ENCODE measurements around the gene FNDC5. TPM values are rescaled to one million over a fixed set of nuclear protein-coding genes. Genes with fewer than 3 reads are reported as not detected.

FNDC5 gene
- total and polyA plus RNA-seq, 5 donors, result 94.5 to 151 (median 106) TPM

DNA sequence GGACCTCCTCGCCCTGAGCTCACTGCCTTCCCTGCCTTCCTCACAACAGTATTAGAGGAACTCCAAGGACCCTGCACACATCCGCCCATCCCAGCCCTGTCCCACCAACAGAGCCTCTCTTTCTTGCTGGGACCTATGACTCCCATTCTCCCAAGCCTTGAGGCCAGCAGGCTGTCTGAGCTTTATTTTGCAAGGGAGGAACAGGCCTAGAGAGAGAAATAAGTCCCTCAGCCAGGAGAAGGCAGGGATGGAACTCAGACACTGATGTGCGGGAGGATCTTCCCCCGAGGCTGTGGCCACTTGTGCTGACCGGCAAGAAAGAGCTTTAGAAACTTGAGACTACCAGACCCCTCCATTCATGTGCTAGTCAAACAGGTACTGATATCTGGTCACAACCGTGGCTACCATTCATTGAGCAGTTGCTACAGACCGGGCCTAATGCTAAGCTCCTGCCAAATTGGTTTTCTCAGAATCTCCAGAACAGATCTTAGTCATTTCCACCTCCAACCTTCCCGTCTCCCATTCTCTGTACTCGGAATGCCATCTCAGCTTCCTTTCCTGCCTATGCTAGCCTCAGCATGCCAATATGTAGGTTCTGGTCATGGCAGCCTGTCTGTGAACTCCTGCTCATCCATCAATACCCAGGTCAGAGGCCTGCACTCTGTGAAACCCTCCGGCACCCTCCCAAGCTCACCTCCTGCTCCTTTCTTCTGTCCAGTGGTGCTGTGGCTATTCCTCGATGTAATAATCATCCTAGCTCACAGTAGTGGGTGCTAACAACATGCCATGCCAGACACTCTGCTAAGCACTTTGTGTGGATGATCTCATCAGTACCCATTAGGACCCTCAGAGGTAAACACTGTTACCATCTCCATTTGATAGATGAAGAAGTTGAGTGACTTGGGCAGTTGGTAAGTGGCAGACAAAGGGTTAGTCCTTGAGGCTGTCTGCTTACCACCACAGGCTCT is 26.7 kb upstream of the FNDC5 start:
- Histone ChIP-seq H3K27me3 (ENCODE audit: control insufficient read depth, insufficient read depth) (no peaks in the 10 kb centered on the region), H3K4me1 (ENCODE audit: control insufficient read depth, insufficient read depth, low read length) (no peaks in the 10 kb centered on the region), H3K9me3 (ENCODE audit: control insufficient read depth, low read length) (no peaks in the 10 kb centered on the region), H3K4me3 (ENCODE audit: low read length) (no peak overlapping the region), H3K27ac (ENCODE audit: low read length) (no peak overlapping the region)
- intact Hi-C loops (cut with DNase I), result no loop called here
- ATAC-seq, result no peak
- 75% methylated on average over 11 of the region's 11 CpGs for WGBS
- no peak for DNase-seq

GRCh38 chr1:32896451-32896850 is 25.7 kb upstream of the FNDC5 start:
- Histone ChIP-seq H3K4me3 (ENCODE audit: low read length) (no peak overlapping the region), H3K27me3 (ENCODE audit: control insufficient read depth, insufficient read depth) (no peaks in the 10 kb centered on the region), H3K27ac (ENCODE audit: low read length) (no peak overlapping the region), H3K9me3 (ENCODE audit: control insufficient read depth, low read length) (no peaks in the 10 kb centered on the region), H3K4me1 (ENCODE audit: control insufficient read depth, insufficient read depth, low read length) (no peaks in the 10 kb centered on the region)
- no peak for ATAC-seq
- intact Hi-C loops (cut with DNase I), result no loop called here
- peak in 1 of 3 donors; percentile 19 for DNase-seq
- 78% methylated on average over 5 of the region's 5 CpGs for WGBS

DNA sequence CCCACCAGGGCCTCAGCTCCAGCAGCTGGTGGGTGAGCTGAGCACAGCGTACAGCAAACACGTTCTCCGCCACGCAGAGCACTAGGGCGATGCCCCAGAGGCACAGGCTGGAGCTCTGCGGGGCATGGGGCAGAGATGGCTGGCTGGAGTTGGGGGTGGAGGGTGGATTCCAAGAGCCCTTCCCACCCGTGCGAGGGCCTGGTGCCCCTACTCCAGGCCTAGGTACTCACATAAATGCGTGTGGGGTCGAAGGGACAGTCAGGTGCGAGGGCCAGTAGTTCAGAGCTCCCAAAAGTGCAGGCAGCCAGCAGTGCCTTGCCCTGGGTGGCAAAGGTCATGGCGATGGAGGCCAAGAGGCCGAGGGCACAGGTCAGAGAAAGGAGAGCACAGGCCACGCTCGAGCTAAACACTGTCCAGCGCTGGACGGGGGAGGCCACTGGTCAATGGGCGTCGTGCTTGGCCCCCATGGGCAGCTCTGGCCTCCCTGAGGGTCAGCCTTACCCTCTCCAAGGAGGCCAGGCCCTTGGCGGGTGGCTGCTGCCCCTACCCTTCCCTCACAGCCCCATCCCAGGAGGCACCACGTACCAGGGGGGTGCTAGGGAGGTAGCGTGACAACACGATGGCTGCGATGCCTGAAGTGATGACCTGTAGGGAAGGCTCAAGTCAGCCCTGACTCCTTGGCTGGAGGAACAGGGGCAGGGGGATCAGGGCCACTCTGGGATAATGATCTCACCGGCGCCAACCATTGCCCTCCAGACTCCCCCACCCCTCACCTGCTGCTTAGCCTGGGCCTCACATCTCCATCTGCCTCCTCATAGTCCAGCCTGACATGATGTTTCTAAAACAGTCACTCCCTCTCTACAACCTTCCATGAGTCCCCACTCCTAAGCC is 24.9 kb upstream of the FNDC5 start:
- Histone ChIP-seq H3K4me1 (ENCODE audit: control insufficient read depth, insufficient read depth, low read length) (no peaks in the 10 kb centered on the region), H3K9me3 (ENCODE audit: control insufficient read depth, low read length) (no peaks in the 10 kb centered on the region), H3K27ac (ENCODE audit: low read length) (no peak overlapping the region), H3K27me3 (ENCODE audit: control insufficient read depth, insufficient read depth) (no peaks in the 10 kb centered on the region), H3K4me3 (ENCODE audit: low read length) (no peak overlapping the region)
- intact Hi-C loops (cut with DNase I), result no loop called here
- WGBS, result 93% methylated on average over 26 of the region's 26 CpGs
- no peak for ATAC-seq
- DNase-seq, result peak in 1 of 3 donors; percentile 33

- H3K27me3 ChIP-seq (ENCODE audit: control insufficient read depth, insufficient read depth), result no peaks in the 10 kb centered on the region
Measured at GRCh38 chr1:32894681-32895080, 24.0 kb upstream of the FNDC5 start.

DNA sequence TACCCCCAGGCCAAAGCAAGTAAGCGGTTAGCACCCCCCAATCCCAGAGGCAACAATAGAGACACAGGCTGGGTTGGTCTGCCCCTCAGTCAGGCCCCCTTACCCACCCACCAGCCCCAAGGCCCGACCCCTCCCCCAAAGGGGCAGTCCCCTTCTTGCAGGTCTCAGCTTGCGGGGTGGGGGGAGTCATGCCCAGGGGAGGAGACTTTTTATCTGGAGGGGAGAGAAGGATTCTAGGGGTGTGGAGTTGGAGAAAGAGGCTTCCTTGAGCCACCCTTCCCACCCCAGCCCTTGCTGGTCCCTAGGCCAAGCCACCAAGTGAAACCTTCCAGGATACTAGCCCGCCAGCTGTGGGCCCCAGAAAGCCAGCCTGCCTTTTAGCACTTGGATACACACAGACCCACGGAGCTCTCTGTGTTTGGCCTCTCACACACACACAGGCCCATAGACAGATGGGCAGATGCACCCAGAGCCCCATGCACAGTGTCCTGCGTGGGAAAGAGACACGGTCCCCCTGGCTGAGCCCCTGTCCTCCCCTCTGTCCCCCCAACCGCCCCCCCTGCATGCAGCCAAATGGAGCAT is 23.4 kb upstream of the FNDC5 start:
- no peak for ATAC-seq
- Histone ChIP-seq H3K27me3 (ENCODE audit: control insufficient read depth, insufficient read depth) (no peaks in the 10 kb centered on the region), H3K9me3 (ENCODE audit: control insufficient read depth, low read length) (no peaks in the 10 kb centered on the region), H3K4me1 (ENCODE audit: control insufficient read depth, insufficient read depth, low read length) (no peaks in the 10 kb centered on the region), H3K4me3 (ENCODE audit: low read length) (no peak overlapping the region), H3K27ac (ENCODE audit: low read length) (no peak overlapping the region)
- 71% methylated on average over 8 of the region's 8 CpGs for WGBS
- intact Hi-C loops (cut with DNase I), result no loop called here
- DNase-seq, result peak in 1 of 3 donors; percentile 21

More at GRCh38 chr1:32894681-32895080, 24.0 kb upstream of the FNDC5 start:
- Histone ChIP-seq H3K4me1 (ENCODE audit: control insufficient read depth, insufficient read depth, low read length) (no peaks in the 10 kb centered on the region), H3K9me3 (ENCODE audit: control insufficient read depth, low read length) (no peaks in the 10 kb centered on the region), H3K4me3 (ENCODE audit: low read length) (no peak overlapping the region), H3K27ac (ENCODE audit: low read length) (no peak overlapping the region)
- DNase-seq, result no peak
- intact Hi-C loops (cut with DNase I), result no loop called here
- WGBS, result 86% methylated on average over 6 of the region's 6 CpGs
- no peak for ATAC-seq

DNA sequence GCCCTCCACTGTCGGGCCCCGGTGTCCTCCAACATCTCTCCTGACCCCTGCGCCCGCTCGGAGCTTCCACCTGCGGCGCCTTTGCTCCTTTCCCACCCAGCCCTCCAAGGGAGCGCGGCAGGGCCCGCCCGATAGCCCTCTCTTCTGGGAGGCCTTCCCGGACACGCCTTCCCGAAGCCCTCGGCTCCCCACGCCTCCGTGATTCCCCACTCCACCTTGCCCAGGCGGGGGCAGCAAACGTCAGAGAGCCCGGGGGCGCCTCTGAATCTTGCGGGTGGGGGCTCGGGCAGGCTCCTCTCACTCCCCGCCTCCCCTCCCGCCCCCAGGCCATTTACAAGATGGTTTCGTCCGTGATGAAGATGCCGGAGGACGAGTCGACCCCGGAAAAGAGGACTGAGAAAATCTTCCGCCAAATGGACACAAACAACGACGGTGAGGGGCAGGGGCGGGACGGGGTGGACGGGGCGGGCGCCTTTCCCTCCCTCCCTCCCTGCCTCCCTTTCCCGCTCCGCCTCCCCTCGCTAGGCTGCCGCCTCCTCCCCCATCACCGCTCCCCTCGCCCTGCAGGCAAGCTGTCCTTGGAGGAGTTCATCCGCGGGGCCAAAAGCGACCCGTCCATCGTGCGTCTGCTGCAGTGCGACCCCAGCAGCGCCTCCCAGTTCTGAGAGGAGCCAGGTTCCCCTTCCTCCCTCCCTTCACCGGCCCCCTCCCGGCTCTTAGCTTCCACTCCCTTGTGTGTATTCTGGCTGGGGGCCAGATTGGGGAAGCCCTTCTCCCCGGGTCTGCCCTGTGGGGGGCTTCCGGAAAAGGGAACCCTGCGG is 22.7 kb upstream of the FNDC5 start:
- Histone ChIP-seq H3K27me3 (ENCODE audit: control insufficient read depth, insufficient read depth) (no peaks in the 10 kb centered on the region), H3K9me3 (ENCODE audit: control insufficient read depth, low read length) (no peaks in the 10 kb centered on the region), H3K4me3 (ENCODE audit: low read length) (peak overlapping the region; percentile 29), H3K27ac (ENCODE audit: low read length) (no peak overlapping the region), H3K4me1 (ENCODE audit: control insufficient read depth, insufficient read depth, low read length) (no peaks in the 10 kb centered on the region)
- DNase-seq, result peak; percentile 53 to 77 (median 77)
- 2% methylated on average over 58 of the region's 58 CpGs for WGBS
- intact Hi-C loops (cut with DNase I), result no loop called here
- ATAC-seq, result peak; percentile 55 to 64

DNA sequence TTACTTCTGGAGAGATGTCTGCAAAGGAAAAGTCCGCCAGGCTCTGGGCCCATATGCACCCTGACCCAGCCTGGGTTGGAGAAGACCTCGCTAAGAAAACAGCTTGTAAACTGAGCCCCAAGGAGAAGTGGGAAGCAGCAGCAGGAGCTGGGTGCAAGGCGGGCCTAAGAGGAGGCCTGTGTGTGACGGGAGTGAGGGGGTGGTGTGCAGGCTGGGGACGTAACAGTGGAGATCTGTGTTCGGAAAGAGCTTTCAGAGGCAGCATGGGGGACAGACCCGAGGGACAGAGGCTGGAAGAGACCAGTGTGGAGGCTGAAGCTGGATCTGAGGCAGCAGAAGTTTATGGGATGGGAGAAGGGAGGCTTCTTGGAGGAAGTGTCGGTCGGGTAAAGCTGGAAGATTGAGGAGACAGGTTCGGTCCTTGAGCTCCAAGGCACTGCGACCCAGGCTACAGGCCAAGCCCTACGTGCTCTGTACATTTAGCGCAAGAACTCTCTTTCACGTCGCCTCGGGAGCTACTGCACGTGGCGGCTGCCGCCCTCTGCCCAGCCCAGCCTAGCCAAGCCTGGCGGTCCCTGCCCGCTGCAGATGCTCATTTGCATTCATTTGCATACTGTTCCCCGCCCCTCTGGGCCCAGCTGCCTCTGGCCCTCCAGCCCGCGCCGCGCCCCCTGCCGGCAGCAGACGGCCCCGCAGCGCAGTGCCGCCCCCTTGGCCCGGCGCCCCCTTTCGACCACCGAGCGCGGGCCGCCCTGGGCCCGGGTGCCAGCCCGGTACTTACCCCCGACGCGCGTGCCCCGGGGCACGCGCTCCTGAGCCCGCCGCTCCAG is 21.9 kb upstream of the FNDC5 start:
- Histone ChIP-seq H3K9me3 (ENCODE audit: control insufficient read depth, low read length) (no peaks in the 10 kb centered on the region), H3K4me1 (ENCODE audit: control insufficient read depth, insufficient read depth, low read length) (no peaks in the 10 kb centered on the region), H3K27ac (ENCODE audit: low read length) (no peak overlapping the region), H3K27me3 (ENCODE audit: control insufficient read depth, insufficient read depth) (no peaks in the 10 kb centered on the region), H3K4me3 (ENCODE audit: low read length) (peak overlapping the region; percentile 29)
- peak; percentile 23 to 24 for ATAC-seq
- intact Hi-C loops (cut with DNase I), result no loop called here
- DNase-seq, result peak in 1 of 3 donors; percentile 66
- 19% methylated on average over 49 of the region's 49 CpGs for WGBS

DNA sequence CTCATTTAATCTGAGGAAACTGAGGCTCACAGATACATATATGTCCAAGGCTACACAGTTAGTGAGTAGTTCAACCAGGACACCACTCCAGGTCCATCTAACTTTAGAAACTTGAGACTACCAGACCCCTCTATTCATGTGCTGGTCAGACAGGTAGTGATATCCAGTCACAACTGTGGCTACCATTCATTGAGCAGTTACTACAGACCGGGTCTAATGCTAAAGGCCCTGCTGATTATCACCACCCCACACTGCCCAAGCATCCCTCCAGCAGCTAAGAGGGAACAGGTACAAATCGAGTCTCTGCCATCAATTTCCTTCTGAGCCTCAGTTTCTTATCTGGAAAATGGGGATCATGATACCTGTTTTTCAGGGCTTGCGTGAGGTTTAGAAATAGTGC is 20.9 kb upstream of the FNDC5 start:
- ATAC-seq (no peak), DNase-seq (no peak)
- WGBS, result 94% methylated on average over 3 of the region's 3 CpGs
- H3K27ac ChIP-seq (ENCODE audit: low read length), result no peak overlapping the region
- intact Hi-C loops (cut with DNase I), result no loop called here
- no peaks in the 10 kb centered on the region for H3K4me1 ChIP-seq (ENCODE audit: control insufficient read depth, insufficient read depth, low read length)
- H3K4me3 ChIP-seq (ENCODE audit: low read length), result no peak overlapping the region
- no peaks in the 10 kb centered on the region for H3K27me3 ChIP-seq (ENCODE audit: control insufficient read depth, insufficient read depth)
- no peaks in the 10 kb centered on the region for H3K9me3 ChIP-seq (ENCODE audit: control insufficient read depth, low read length)

DNA sequence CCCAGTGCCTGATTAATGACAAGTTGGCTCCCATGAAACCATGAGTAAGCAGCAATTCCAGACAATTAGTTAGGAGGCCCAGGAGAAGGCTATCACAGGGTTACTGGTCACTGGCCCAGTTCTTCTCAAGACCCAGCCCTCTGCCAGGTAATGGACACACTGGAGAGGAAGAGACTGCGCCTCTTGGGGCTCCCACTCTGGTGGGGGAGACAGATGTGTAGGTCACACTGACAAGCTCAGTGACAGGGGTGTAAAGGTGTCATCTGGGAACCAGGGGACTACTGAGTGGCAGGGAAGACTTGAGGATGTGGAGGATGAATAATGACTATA is 20.5 kb upstream of the FNDC5 start:
- no peaks in the 10 kb centered on the region for H3K9me3 ChIP-seq (ENCODE audit: control insufficient read depth, low read length)
- 95% methylated on average over 1 of the region's 1 CpG for WGBS
- intact Hi-C loops (cut with DNase I), result no loop called here
- no peaks in the 10 kb centered on the region for H3K4me1 ChIP-seq (ENCODE audit: control insufficient read depth, insufficient read depth, low read length)
- no peak for ATAC-seq
- H3K27ac ChIP-seq (ENCODE audit: low read length), result no peak overlapping the region
- no peak for DNase-seq
- no peaks in the 10 kb centered on the region for H3K27me3 ChIP-seq (ENCODE audit: control insufficient read depth, insufficient read depth)
- no peak overlapping the region for H3K4me3 ChIP-seq (ENCODE audit: low read length)
